Endothelial cell of umbilical vein (primary cell): Measurements from ENCODE around the gene OSBPL10. TPM values are rescaled to one million over a fixed set of nuclear protein-coding genes. Genes with fewer than 3 reads are reported as not detected.

Experiments used
- BruUV-seq: library from RNA; stranded (reverse); fragments of 400-500 nt; replicated peaks from 2 replicates; lab custom pipeline; 2021; lab: Mats Ljungman, UMichigan
- CTCF ChIA-PET: fragments of 300-600, 350-600 bp; sonication (Branson Sonifier 250); formaldehyde crosslinking; loops from one replicate; lab custom pipeline; 2021; ENCODE audit warnings: antibody characterized with exemption, inconsistent platforms; lab: Charles Lee
- POLR2A ChIA-PET: fragments of 300-600, 350-600 bp; sonication (Branson Sonifier 250); formaldehyde crosslinking; loops from one replicate; lab custom pipeline; 2021; ENCODE audit warnings: antibody characterized with exemption, inconsistent platforms; lab: Charles Lee
- DNase-seq: peaks from one replicate; pipeline ENCODE4 v3.0.0-alpha.2; 2011; ENCODE audit warnings: low read depth, low spot score
- FAIRE-seq: peaks from 2 replicates; lab custom pipeline; 2011; peaks lifted over from hg19 to GRCh38; lab: Jason Lieb, UNC
- H2AFZ ChIP-seq: 2 replicates; pipeline ENCODE4 v1.6.0; 2012; ENCODE audit warnings: low read depth, low read length, control low read depth, inconsistent platforms
- H3K27ac ChIP-seq: 2 replicates; pipeline ENCODE4 v1.5.1; 2011; ENCODE audit warnings: low read depth, mild to moderate bottlenecking, control low read depth, low read length, moderate library complexity; ENCODE audit not compliant: insufficient read depth
- H3K27me3 ChIP-seq, 2 experiments: 2 replicates each; pipeline versions ENCODE4 v1.6.0 to v1.6.1; 2011; ENCODE audit warnings: low read length in 2 of 2, mixed read lengths in 1 of 2; ENCODE audit not compliant: control insufficient read depth in 2 of 2, insufficient read depth in 2 of 2
- H3K36me3 ChIP-seq, 2 experiments: 2 replicates in 1 of 2; 3 replicates in 1 of 2; pipeline ENCODE4 v1.5.1; 2011; ENCODE audit warnings: low read length in 2 of 2, mild to moderate bottlenecking in 1 of 2, moderate library complexity in 1 of 2; ENCODE audit not compliant: control insufficient read depth in 2 of 2, insufficient read depth in 2 of 2; ENCODE audit errors: extremely low read depth in 1 of 2
- H3K4me1 ChIP-seq: 3 replicates; pipeline ENCODE4 v1.5.1; 2011; ENCODE audit warnings: mild to moderate bottlenecking, low read length; ENCODE audit not compliant: control insufficient read depth, insufficient read depth; ENCODE audit errors: extremely low read depth
- H3K4me2 ChIP-seq: 2 replicates; pipeline ENCODE4 v1.6.1; 2011; ENCODE audit warnings: low read length, control low read depth, mixed read lengths; ENCODE audit not compliant: insufficient read depth
- H3K4me3 ChIP-seq, 3 experiments: fragments of 200-600 bp in 1 of 3; sonication (generic), shearing (Covaris generic) in 1 of 3; replicated peaks in 1 of 3; 2 replicates each; pipeline ENCODE4 v1.5.1; 2011 to 2016; ENCODE audit warnings: control low read depth in 3 of 3, low read length in 3 of 3, mild to moderate bottlenecking in 2 of 3, inconsistent platforms in 1 of 3, low read depth in 1 of 3, moderate library complexity in 1 of 3; ENCODE audit not compliant: insufficient read depth in 1 of 3
- H3K79me2 ChIP-seq: 2 replicates; pipeline ENCODE4 v1.6.0; 2012; ENCODE audit warnings: low read length, inconsistent platforms; ENCODE audit not compliant: control insufficient read depth, insufficient read depth
- H3K9ac ChIP-seq: replicated peaks from 2 replicates; pipeline ENCODE3; 2011; ENCODE audit warnings: low read length, control low read depth; ENCODE audit not compliant: insufficient read depth; ENCODE audit errors: extremely low read depth
- H3K9me1 ChIP-seq: replicated peaks from 3 replicates; pipeline ENCODE4 v1.6.0; 2011; ENCODE audit warnings: mild to moderate bottlenecking, low read length; ENCODE audit not compliant: control insufficient read depth, insufficient read depth; ENCODE audit errors: extremely low read depth
- H3K9me3 ChIP-seq: replicated peaks from 2 replicates; pipeline ENCODE4 v1.5.1; 2012; ENCODE audit warnings: low read length, inconsistent platforms; ENCODE audit not compliant: control insufficient read depth, insufficient read depth
- H4K20me1 ChIP-seq: replicated peaks from 2 replicates; pipeline ENCODE3; 2011; ENCODE audit warnings: mild to moderate bottlenecking, low read length; ENCODE audit not compliant: control insufficient read depth, insufficient read depth; ENCODE audit errors: extremely low read depth
- CTCF ChIP-seq, 2 donors: IDR thresholded peaks; 1 replicate in 1 of 2; 2 replicates in 1 of 2; pipeline ENCODE4 v1.5.1; 2011; ENCODE audit warnings: low read length in 2 of 2, mild to moderate bottlenecking in 2 of 2, moderate library complexity in 2 of 2, control low read depth in 1 of 2, inconsistent platforms in 1 of 2, low read depth in 1 of 2; ENCODE audit not compliant: insufficient read depth in 1 of 2; ENCODE audit errors: extremely low read depth in 1 of 2
- EZH2 ChIP-seq: IDR thresholded peaks from 2 replicates; pipeline ENCODE4 v1.6.1; 2012; ENCODE audit warnings: borderline replicate concordance, low read depth, mild to moderate bottlenecking, moderate library complexity, low read length, inconsistent platforms; ENCODE audit not compliant: severe bottlenecking
- FOS ChIP-seq: IDR thresholded peaks from 2 replicates; pipeline ENCODE4 v1.6.1; 2011; ENCODE audit warnings: mild to moderate bottlenecking, low read length, moderate library complexity, borderline replicate concordance; ENCODE audit not compliant: insufficient read depth
- GATA2 ChIP-seq: IDR thresholded peaks from 2 replicates; pipeline ENCODE4 v1.7.0; 2011; ENCODE audit warnings: low read depth, mild to moderate bottlenecking, moderate library complexity, mixed read lengths, low read length; ENCODE audit not compliant: insufficient read length, insufficient read depth
- JUN ChIP-seq: IDR thresholded peaks from 2 replicates; pipeline ENCODE4 v1.6.1; 2011; ENCODE audit warnings: borderline replicate concordance, low read depth; ENCODE audit not compliant: insufficient read length, insufficient read depth
- MAX ChIP-seq: IDR thresholded peaks from 2 replicates; pipeline ENCODE4 v1.6.1; 2011; ENCODE audit not compliant: insufficient read depth, insufficient read length
- MYC ChIP-seq: IDR thresholded peaks from one replicate; pipeline ENCODE4 v1.6.1; 2011; ENCODE audit warnings: mild to moderate bottlenecking, low read depth, low read length
- POLR2A ChIP-seq: IDR thresholded peaks from 2 replicates; pipeline ENCODE4 v1.6.1; 2012; ENCODE audit warnings: low read depth, mild to moderate bottlenecking, control low read depth, low read length
- POLR2AphosphoS5 ChIP-seq: IDR thresholded peaks from 2 replicates; pipeline ENCODE4 v1.6.1; 2012; ENCODE audit warnings: low read depth, mild to moderate bottlenecking, control low read depth, low read length, moderate library complexity; ENCODE audit not compliant: insufficient read depth
- dilution Hi-C: fragments of 300-500 bp; cut with MboI; formaldehyde crosslinking; loops from one replicate; pipeline ENCODE4 v1.15.0; 2019; ENCODE audit warnings: low sequenced_read_pairs; ENCODE audit not compliant: extremely low pct_ligation_motif_present
- intact Hi-C: fragments of 100-400 bp; cut with micrococcal nuclease; formaldehyde crosslinking; loops from one replicate; pipeline ENCODE4 v1.10.0; 2022
- polyA plus RNA-seq, 4 experiments: library from polyadenylated mRNA; depleted of rRNA in 3 of 4; stranded (reverse) in 3 of 4; unstranded in 1 of 4; fragments of >200 nt; gene quantifications; 2 replicates each; pipeline versions ENCODE4 v1.2.1 to v1.2.3, GENCODE V29; 2011 to 2012; ENCODE audit warnings: missing spikeins in 1 of 4
- total RNA-seq: library from RNA; stranded (reverse); gene quantifications from 2 replicates; pipeline ENCODE4 v1.2.3, GENCODE V29; 2021

Gene OSBPL10
- total and polyA plus RNA-seq, 2 donors (not counting 3 experiments of a cell fraction or from before 2014, with no cell fraction given): 10.8 to 47.6 TPM

- DNase-seq: peak; percentile 44
- POLR2A ChIA-PET: no interaction called here
Measured at GRCh38 chr3:31636694-31637442, 344.2 kb downstream of the OSBPL10 start.

More at GRCh38 chr3:31636694-31637442, 344.2 kb downstream of the OSBPL10 start:
- Histone ChIP-seq H3K4me3 (no peak overlapping the region), H3K79me2 (no peaks in the 10 kb centered on the region), H3K36me3 (peaks cover 0 to 6% of the 10 kb centered on the region in 2 experiments), H3K9me3 (no peaks in the 10 kb centered on the region), H3K4me1 (no peaks in the 10 kb centered on the region), H3K9ac (no peak overlapping the region), H3K27me3 (no peaks in the 10 kb centered on the region), H3K27ac (no peak overlapping the region), H3K4me2 (no peak overlapping the region), H3K9me1 (no peaks in the 10 kb centered on the region), H4K20me1 (no peaks in the 10 kb centered on the region), H2AFZ (no peak overlapping the region)
- TF ChIP-seq MAX (no peak), POLR2AphosphoS5 (no peak), GATA2 (no peak), CTCF (IDR thresholded peaks at IDR 0.05; ENCODE audit: extremely low read depth in 1 of 2, insufficient read depth in 1 of 2, low read depth in 1 of 2, low read length in 2 of 2) (no peak), MYC (no peak), JUN (no peak), POLR2A (no peak), EZH2 (no peak), FOS (no peak)
- intact Hi-C loops (no loop called here), dilution Hi-C loops (no loop called here)
- BruUV-seq: TSS peak; percentile 48
- CTCF ChIA-PET: interaction anchor here (1.3 to 1.5 kb wide), 2 partner anchors 11 to 26 kb away, joined by 3 to 4 read pairs; no protein-coding TSS in a partner anchor
- no peak for FAIRE-seq
